Measurements from ENCODE around the gene INPP5A.

DNA sequence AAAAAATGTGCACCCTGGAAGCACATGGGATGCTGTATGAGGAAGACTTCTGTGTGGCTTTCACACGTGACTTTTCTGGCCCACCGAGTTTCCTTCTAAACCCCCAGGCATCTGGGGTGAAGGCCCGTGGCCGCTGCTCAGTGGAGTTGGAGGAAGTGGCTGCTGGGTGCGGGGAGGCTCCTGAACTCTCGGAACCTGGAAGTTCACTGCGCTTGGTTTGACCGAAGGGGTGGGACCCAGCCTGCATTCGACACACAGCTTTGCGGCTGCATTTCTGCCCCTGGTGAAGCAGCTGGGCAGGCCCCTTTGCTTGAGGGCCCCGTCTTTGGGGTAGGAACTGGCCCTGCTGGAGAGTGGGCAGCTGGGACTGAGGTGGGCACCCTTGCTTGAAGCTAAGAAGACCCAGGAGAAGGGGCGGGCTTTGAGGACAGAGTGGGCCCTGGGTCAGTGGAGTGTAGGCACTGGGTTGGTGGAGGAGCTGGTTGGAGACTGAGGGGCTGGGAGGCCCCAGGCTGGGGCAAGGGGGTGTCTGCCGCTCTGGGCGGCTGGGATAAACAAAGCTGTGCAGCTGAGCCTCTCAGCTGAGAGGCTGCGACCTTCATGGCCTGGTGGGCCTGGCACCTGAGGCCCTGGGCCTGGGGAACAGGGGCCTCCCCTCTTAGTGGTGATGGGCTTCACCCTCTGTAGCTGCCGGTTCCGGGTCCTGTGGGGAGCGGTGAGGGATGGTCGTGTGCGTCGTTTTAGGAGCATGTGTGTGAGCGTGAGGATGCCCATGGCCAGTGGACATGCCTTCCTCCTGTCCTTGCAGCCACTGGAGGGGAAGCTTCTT, 78.0 kb downstream of the INPP5A start:
- TF ChIP-seq, protein P1, sequence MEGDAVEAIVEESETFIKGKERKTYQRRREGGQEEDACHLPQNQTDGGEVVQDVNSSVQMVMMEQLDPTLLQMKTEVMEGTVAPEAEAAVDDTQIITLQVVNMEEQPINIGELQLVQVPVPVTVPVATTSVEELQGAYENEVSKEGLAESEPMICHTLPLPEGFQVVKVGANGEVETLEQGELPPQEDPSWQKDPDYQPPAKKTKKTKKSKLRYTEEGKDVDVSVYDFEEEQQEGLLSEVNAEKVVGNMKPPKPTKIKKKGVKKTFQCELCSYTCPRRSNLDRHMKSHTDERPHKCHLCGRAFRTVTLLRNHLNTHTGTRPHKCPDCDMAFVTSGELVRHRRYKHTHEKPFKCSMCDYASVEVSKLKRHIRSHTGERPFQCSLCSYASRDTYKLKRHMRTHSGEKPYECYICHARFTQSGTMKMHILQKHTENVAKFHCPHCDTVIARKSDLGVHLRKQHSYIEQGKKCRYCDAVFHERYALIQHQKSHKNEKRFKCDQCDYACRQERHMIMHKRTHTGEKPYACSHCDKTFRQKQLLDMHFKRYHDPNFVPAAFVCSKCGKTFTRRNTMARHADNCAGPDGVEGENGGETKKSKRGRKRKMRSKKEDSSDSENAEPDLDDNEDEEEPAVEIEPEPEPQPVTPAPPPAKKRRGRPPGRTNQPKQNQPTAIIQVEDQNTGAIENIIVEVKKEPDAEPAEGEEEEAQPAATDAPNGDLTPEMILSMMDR (IDR thresholded peaks at IDR 0.05 in 2 of 3, conservative IDR thresholded peaks at IDR 0.05 in 1 of 3; ENCODE audit: borderline replicate concordance in 1 of 3, insufficient read depth in 1 of 3, low read depth in 2 of 3, low read length in 2 of 3), result no peak
- TF ChIP-seq POLR2A (IDR thresholded peaks at IDR 0.05; ENCODE audit: borderline replicate concordance, extremely low read depth, insufficient read depth, insufficient read length), result no peak
- TF ChIP-seq SP1 (IDR thresholded peaks at IDR 0.05; ENCODE audit: low read depth), result no peak
- no peak for TF ChIP-seq JUND (IDR thresholded peaks at IDR 0.05)
